GM10248 (cell line): Measurements from ENCODE around the gene LHFPL3.

Experiments used
- CTCF ChIA-PET: fragments of 300-600 bp; sonication (Branson Sonifier 250); formaldehyde crosslinking; extraction: SDS; loops from one replicate; lab custom pipeline; 2021; ENCODE audit warnings: antibody characterized with exemption; lab: Yijun Ruan, JAX
- POLR2A ChIA-PET: fragments of 350-650 bp; sonication (Branson Sonifier 250); formaldehyde crosslinking; extraction: SDS; loops from one replicate; lab custom pipeline; 2020; ENCODE audit warnings: antibody characterized with exemption; lab: Yijun Ruan, JAX
- DNase-seq: peaks from one replicate; pipeline ENCODE4 v3.0.0; 2012; ENCODE audit errors: extremely low spot score
- TF ChIP-seq, protein P1 (sequence below): IDR thresholded peaks from 2 replicates; pipeline ENCODE4 v1.5.1; 2012; ENCODE audit warnings: mild to moderate bottlenecking, low read depth; ENCODE audit errors: extremely low read depth, missing control alignments, control extremely low read depth

The LHFPL3 gene

DNA sequence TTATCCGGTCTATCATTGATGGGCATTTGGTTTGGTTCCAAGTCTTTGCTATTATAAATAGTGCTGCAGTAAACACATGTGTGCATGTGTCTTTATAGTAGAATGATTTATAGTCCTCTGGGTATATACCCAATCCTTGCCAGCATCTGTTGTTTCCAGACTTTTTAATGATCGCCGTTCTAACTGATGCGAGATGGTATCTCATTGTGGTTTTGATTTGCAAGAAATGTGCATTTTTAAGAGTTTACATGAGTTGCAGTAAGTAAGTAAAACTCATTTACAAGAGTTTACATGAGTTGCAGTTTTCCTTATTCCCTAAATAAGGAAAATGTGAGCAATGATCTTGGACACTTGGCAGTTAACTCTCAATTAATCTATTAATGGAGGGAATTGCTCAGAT is 312.1 kb downstream of the LHFPL3 start:
- no peak for DNase-seq
- CTCF ChIA-PET, result interaction anchor here (4.0 kb wide), 1 partner anchor 11 kb away, joined by 14 read pairs; no protein-coding TSS in a partner anchor
- TF ChIP-seq, protein P1, sequence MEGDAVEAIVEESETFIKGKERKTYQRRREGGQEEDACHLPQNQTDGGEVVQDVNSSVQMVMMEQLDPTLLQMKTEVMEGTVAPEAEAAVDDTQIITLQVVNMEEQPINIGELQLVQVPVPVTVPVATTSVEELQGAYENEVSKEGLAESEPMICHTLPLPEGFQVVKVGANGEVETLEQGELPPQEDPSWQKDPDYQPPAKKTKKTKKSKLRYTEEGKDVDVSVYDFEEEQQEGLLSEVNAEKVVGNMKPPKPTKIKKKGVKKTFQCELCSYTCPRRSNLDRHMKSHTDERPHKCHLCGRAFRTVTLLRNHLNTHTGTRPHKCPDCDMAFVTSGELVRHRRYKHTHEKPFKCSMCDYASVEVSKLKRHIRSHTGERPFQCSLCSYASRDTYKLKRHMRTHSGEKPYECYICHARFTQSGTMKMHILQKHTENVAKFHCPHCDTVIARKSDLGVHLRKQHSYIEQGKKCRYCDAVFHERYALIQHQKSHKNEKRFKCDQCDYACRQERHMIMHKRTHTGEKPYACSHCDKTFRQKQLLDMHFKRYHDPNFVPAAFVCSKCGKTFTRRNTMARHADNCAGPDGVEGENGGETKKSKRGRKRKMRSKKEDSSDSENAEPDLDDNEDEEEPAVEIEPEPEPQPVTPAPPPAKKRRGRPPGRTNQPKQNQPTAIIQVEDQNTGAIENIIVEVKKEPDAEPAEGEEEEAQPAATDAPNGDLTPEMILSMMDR, result no peak
- POLR2A ChIA-PET, result no interaction called here

DNA sequence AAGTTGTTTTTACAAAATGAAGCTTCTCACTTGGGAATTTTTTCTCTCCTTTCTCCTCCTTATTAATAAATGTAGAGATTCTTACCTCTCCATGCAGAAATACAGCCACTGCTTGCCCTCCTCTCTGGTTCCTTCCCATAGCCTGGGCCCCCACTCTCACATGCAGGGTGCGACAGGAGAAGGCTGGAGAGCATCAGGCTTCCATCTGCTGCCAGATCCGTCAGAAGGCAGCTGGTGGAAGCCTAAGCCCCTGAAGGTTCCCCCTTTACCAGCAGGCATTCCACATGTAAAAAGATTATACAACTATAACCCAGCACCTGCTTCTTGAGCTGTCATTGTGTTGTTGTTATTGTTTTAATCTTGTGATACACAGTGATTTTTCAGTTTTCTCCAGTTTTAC is 314.2 kb downstream of the LHFPL3 start:
- TF ChIP-seq, protein P1, result no peak
- ChIA-PET POLR2A (no interaction called here), CTCF (interaction anchor here (1.5 to 4.0 kb wide), 6 partner anchors 12 to 206 kb away, joined by 3 to 18 read pairs (median 8); no protein-coding TSS in a partner anchor)
- DNase-seq, result no peak

DNA sequence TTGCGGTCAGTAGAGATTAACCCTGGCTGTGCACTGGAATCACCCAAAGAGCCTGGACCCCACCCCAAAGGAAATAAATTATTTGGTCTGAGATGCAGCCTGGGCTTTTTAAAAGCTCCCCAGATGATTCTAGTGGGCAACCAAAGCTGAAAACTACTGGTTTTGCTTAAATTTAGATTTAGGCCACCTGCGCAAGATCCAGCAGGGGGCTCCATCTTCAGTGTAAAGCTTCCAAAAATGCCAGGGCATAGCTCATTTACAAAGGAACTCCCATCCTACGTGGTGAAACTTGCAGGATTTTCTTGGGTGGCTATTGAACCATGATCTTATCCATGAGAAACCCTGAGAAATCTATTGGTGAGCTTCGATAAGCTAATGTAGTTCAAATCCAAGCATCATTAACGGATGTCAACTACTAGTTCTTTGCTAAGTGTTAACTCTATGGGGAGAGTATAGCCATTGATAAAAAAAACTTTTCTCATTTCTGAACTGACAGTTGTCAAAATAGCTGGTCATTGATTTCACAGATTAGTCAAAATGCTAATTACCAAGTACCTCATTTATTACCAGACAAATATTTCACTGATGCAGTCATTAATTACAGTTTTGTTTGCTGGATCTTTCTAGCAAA is 315.3 kb downstream of the LHFPL3 start:
- CTCF ChIA-PET, result interaction anchor here (1.3 to 4.0 kb wide), 7 partner anchors 11 to 204 kb away, joined by 3 to 18 read pairs (median 5); no protein-coding TSS in a partner anchor
- no peak for DNase-seq
- POLR2A ChIA-PET, result no interaction called here
- TF ChIP-seq, protein P1, result peak; percentile 28

DNA sequence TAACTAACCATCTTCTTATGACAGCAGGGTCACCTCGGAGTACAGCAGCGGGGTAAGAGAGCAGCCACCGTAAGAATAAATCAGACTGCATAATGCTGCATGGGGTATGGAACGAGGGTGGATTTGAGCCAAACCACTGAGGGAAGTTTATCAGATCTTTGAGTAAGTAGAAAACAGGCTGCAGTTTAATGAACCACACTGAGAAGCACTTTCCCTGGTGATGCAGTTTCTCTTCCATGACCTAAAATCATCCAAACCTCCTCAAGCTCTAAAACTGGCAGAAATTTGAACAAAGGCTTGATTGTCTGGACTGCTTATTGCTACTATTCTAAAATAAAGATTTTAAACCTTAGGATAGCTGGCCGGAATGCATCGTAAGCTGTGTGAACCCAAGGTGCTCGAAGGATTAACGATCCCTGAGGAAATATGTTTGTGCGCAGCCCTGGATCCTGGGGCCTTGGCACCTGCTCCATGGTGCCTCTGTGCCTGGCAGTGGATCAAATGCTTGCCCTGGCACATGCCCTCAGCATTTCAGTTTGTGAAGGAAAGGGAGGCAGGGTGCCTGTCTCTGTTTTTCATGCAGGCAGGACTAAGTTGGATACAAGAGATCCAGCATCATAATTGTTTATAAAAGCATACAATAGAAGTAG is 322.7 kb downstream of the LHFPL3 start:
- ChIA-PET POLR2A (no interaction called here), CTCF (no interaction called here)
- no peak for DNase-seq
- TF ChIP-seq, protein P1, result no peak

DNA sequence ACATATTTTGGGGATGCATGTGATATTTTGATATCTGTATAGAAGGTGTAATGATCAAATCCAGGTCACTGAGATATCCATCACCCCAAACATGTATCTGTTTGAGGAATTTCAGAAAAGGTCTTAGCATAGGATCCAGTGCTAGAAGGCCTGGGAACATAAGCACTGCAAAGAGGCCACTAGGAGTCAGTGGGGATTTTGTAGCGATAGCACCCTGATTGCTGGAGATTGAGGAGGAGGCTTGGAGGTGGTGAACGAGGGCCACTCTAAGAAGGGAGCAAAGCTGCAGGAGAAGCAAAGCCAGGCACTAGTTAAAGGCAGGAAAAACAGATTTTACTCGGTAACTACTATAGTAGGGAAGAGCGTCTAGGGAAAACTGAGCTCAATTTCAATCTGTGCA is 324.0 kb downstream of the LHFPL3 start:
- CTCF ChIA-PET, result interaction anchor here (0.9 to 2.0 kb wide), 2 partner anchors 24 to 421 kb away, joined by 3 to 4 read pairs; no protein-coding TSS in a partner anchor
- no peak for DNase-seq
- POLR2A ChIA-PET, result no interaction called here
- TF ChIP-seq, protein P1, result no peak

DNA sequence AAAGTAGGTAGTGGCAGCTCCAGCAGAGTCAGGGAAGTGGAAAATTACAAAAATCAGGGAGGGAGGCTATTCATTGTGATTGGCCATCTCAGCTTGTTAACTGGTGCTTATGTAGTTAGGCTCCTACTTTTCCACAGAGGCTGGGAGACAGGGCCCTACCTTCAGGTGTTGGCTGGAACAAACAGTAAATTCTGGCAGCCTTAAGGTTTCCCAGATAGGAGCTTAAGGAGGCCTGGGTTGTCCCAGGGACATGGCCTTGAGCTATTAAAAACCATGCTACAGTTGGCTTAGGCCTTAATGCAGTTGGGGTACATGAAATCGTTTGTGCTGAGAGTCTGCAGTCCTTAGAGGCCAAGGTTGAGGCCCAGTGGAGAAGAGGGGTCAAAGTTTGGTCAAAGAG is 324.5 kb downstream of the LHFPL3 start:
- ChIA-PET CTCF (interaction anchor here (0.9 to 2.0 kb wide), 3 partner anchors 12 to 421 kb away, joined by 3 to 4 read pairs (median 3); no protein-coding TSS in a partner anchor), POLR2A (no interaction called here)
- no peak for DNase-seq
- TF ChIP-seq, protein P1, result no peak
